ENCODE measurements around the gene SLC7A4. TPM values are rescaled to one million over a fixed set of nuclear protein-coding genes. Genes with fewer than 3 reads are reported as not detected.

Gene SLC7A4
- 1 to 10 TPM in 2 of 4 donors, under 1 TPM in 2; 0.33 to 1.9 (median 0.77) TPM for total RNA-seq
- polyA plus RNA-seq, result 0.59 TPM
- long read RNA-seq, donor 1, partial matches to known transcripts, result 0 of 6 reads
- long read RNA-seq, donor 1, other reads (novel, unspliced or antisense), result 2 of 6 reads
- long read RNA-seq, donor 2, result 0 reads
- long read RNA-seq, donor 3, partial matches to known transcripts, result 0 of 4 reads
- long read RNA-seq, donor 3, other reads (novel, unspliced or antisense), result 1 of 4 reads
- long read RNA-seq, donor 4, result 0 reads

- no peak within 1 kb of the TSS for H3K27ac ChIP-seq (ENCODE audit: low read length)
- no peaks in the 10 kb centered on the region for H3K9me3 ChIP-seq (ENCODE audit: control insufficient read depth, low read length)
- intact Hi-C loops (cut with DNase I), result no loop called here
- no peaks in the 10 kb centered on the region for H3K27me3 ChIP-seq (ENCODE audit: control insufficient read depth, insufficient read depth)
- peak within 1 kb of the TSS; percentile 24 for H3K4me3 ChIP-seq (ENCODE audit: low read length)
- ATAC-seq (peak; percentile 62 to 68), DNase-seq (peak in 2 of 3 donors; percentile 61 to 76)
- H3K4me1 ChIP-seq (ENCODE audit: control insufficient read depth, insufficient read depth, low read length), result no peaks in the 10 kb centered on the region
- WGBS, result 6% methylated on average over 59 of the region's 59 CpGs
These were observed at the start of gene SLC7A4 for GRCh38 chr22:21032037-21032867. Gene SLC7A4, minus strand, starts transcription at chr22:21032561. Its CDS starts 749 bp downstream, at chr22:21031812.

GRCh38 chr22:21080435-21081137 lies 48.2 kb upstream of the SLC7A4 start:
- DNase-seq (no peak), ATAC-seq (no peak)
- Histone ChIP-seq H3K27ac (ENCODE audit: low read length) (no peak overlapping the region), H3K4me1 (ENCODE audit: control insufficient read depth, insufficient read depth, low read length) (no peaks in the 10 kb centered on the region), H3K4me3 (ENCODE audit: low read length) (no peak overlapping the region), H3K9me3 (ENCODE audit: control insufficient read depth, low read length) (no peaks in the 10 kb centered on the region), H3K27me3 (ENCODE audit: control insufficient read depth, insufficient read depth) (no peaks in the 10 kb centered on the region)
- 90% methylated on average over 31 of the region's 31 CpGs for WGBS
- intact Hi-C loops (cut with DNase I), result no loop called here

- no peak overlapping the region for H3K27ac ChIP-seq (ENCODE audit: low read length)
- 83% methylated on average over 5 of the region's 5 CpGs for WGBS
- ATAC-seq (no peak), DNase-seq (no peak)
- H3K4me3 ChIP-seq (ENCODE audit: low read length), result no peak overlapping the region
- no peaks in the 10 kb centered on the region for H3K9me3 ChIP-seq (ENCODE audit: control insufficient read depth, low read length)
- intact Hi-C loops (cut with DNase I), result no loop called here
- no peaks in the 10 kb centered on the region for H3K4me1 ChIP-seq (ENCODE audit: control insufficient read depth, insufficient read depth, low read length)
- H3K27me3 ChIP-seq (ENCODE audit: control insufficient read depth, insufficient read depth), result no peaks in the 10 kb centered on the region
These were observed 47.1 kb upstream of the SLC7A4 start for GRCh38 chr22:21079493-21079892.

GRCh38 chr22:21078916-21079315 lies 46.6 kb upstream of the SLC7A4 start:
- Histone ChIP-seq H3K4me1 (ENCODE audit: control insufficient read depth, insufficient read depth, low read length) (no peaks in the 10 kb centered on the region), H3K27ac (ENCODE audit: low read length) (no peak overlapping the region), H3K9me3 (ENCODE audit: control insufficient read depth, low read length) (no peaks in the 10 kb centered on the region), H3K27me3 (ENCODE audit: control insufficient read depth, insufficient read depth) (no peaks in the 10 kb centered on the region), H3K4me3 (ENCODE audit: low read length) (no peak overlapping the region)
- WGBS, result 80% methylated on average over 11 of the region's 11 CpGs
- intact Hi-C loops (cut with DNase I), result no loop called here
- no peak for DNase-seq
- ATAC-seq, result peak in 1 of 2 donors; percentile 13

- Histone ChIP-seq H3K27ac (ENCODE audit: low read length) (no peak overlapping the region), H3K4me3 (ENCODE audit: low read length) (no peak overlapping the region), H3K9me3 (ENCODE audit: control insufficient read depth, low read length) (no peaks in the 10 kb centered on the region), H3K4me1 (ENCODE audit: control insufficient read depth, insufficient read depth, low read length) (no peaks in the 10 kb centered on the region), H3K27me3 (ENCODE audit: control insufficient read depth, insufficient read depth) (no peaks in the 10 kb centered on the region)
- WGBS, result 75% methylated on average over 16 of the region's 16 CpGs
- intact Hi-C loops (cut with DNase I), result no loop called here
- no peak for ATAC-seq
- DNase-seq, result no peak
These were observed 45.6 kb upstream of the SLC7A4 start for GRCh38 chr22:21077884-21078508.

- 87% methylated on average over 21 of the region's 21 CpGs for WGBS
- no peaks in the 10 kb centered on the region for H3K27me3 ChIP-seq (ENCODE audit: control insufficient read depth, insufficient read depth)
- no peak overlapping the region for H3K27ac ChIP-seq (ENCODE audit: low read length)
- DNase-seq, result no peak
- no peaks in the 10 kb centered on the region for H3K9me3 ChIP-seq (ENCODE audit: control insufficient read depth, low read length)
- intact Hi-C loops (cut with DNase I), result no loop called here
- no peak for ATAC-seq
- H3K4me3 ChIP-seq (ENCODE audit: low read length), result no peak overlapping the region
- no peaks in the 10 kb centered on the region for H3K4me1 ChIP-seq (ENCODE audit: control insufficient read depth, insufficient read depth, low read length)
These were observed 44.7 kb upstream of the SLC7A4 start for GRCh38 chr22:21076912-21077625.

GRCh38 chr22:21075516-21076138 lies 43.3 kb upstream of the SLC7A4 start:
- intact Hi-C loops (cut with DNase I), result no loop called here
- H3K9me3 ChIP-seq (ENCODE audit: control insufficient read depth, low read length), result no peaks in the 10 kb centered on the region
- H3K4me1 ChIP-seq (ENCODE audit: control insufficient read depth, insufficient read depth, low read length), result no peaks in the 10 kb centered on the region
- H3K27me3 ChIP-seq (ENCODE audit: control insufficient read depth, insufficient read depth), result no peaks in the 10 kb centered on the region
- ATAC-seq, result no peak
- no peak for DNase-seq
- H3K27ac ChIP-seq (ENCODE audit: low read length), result no peak overlapping the region
- no peak overlapping the region for H3K4me3 ChIP-seq (ENCODE audit: low read length)
- WGBS, result 90% methylated on average over 14 of the region's 14 CpGs

GRCh38 chr22:21074102-21074715 lies 41.8 kb upstream of the SLC7A4 start:
- ATAC-seq (peak; percentile 40 to 61), DNase-seq (no peak)
- no peaks in the 10 kb centered on the region for H3K27me3 ChIP-seq (ENCODE audit: control insufficient read depth, insufficient read depth)
- intact Hi-C loops (cut with DNase I), result no loop called here
- WGBS, result 61% methylated on average over 7 of the region's 7 CpGs
- H3K27ac ChIP-seq (ENCODE audit: low read length), result no peak overlapping the region
- no peaks in the 10 kb centered on the region for H3K9me3 ChIP-seq (ENCODE audit: control insufficient read depth, low read length)
- no peak overlapping the region for H3K4me3 ChIP-seq (ENCODE audit: low read length)
- H3K4me1 ChIP-seq (ENCODE audit: control insufficient read depth, insufficient read depth, low read length), result no peaks in the 10 kb centered on the region

GRCh38 chr22:21073482-21073881 lies 41.1 kb upstream of the SLC7A4 start:
- WGBS, result 93% methylated on average over 5 of the region's 5 CpGs
- no peaks in the 10 kb centered on the region for H3K4me1 ChIP-seq (ENCODE audit: control insufficient read depth, insufficient read depth, low read length)
- no peak overlapping the region for H3K4me3 ChIP-seq (ENCODE audit: low read length)
- no peaks in the 10 kb centered on the region for H3K9me3 ChIP-seq (ENCODE audit: control insufficient read depth, low read length)
- no peaks in the 10 kb centered on the region for H3K27me3 ChIP-seq (ENCODE audit: control insufficient read depth, insufficient read depth)
- DNase-seq (no peak), ATAC-seq (no peak)
- intact Hi-C loops (cut with DNase I), result no loop called here
- H3K27ac ChIP-seq (ENCODE audit: low read length), result no peak overlapping the region

- ATAC-seq (no peak), DNase-seq (no peak)
- Histone ChIP-seq H3K27me3 (ENCODE audit: control insufficient read depth, insufficient read depth) (no peaks in the 10 kb centered on the region), H3K4me3 (ENCODE audit: low read length) (no peak overlapping the region), H3K27ac (ENCODE audit: low read length) (no peak overlapping the region), H3K9me3 (ENCODE audit: control insufficient read depth, low read length) (no peaks in the 10 kb centered on the region), H3K4me1 (ENCODE audit: control insufficient read depth, insufficient read depth, low read length) (no peaks in the 10 kb centered on the region)
- 76% methylated on average over 3 of the region's 3 CpGs for WGBS
- intact Hi-C loops (cut with DNase I), result no loop called here
These were observed 40.7 kb upstream of the SLC7A4 start for GRCh38 chr22:21073023-21073422.

Data from right cardiac atrium (tissue), 5 donors.